Trophoblast cell (in vitro differentiated cells and primary cell): Measurements from ENCODE around the gene TNS3.
"Not testable (repeated sequence)": the region's sequence is repeated elsewhere in the genome, so short reads cannot be mapped to it uniquely, and the experiment has no call there.

Source experiments
- DNase-seq, 2 donors: peaks; one replicate each; pipeline ENCODE4 v3.0.0-alpha.2; 2016
- H2AFZ ChIP-seq: 2 replicates; pipeline ENCODE4 v1.6.1; 2013; ENCODE audit warnings: low read length, moderate library complexity, mild to moderate bottlenecking; ENCODE audit not compliant: insufficient read depth, poor library complexity
- H2AK5ac ChIP-seq: 2 replicates; pipeline ENCODE4 v1.6.1; 2013; ENCODE audit warnings: mild to moderate bottlenecking, low read length
- H2BK120ac ChIP-seq: 2 replicates; pipeline ENCODE4 v1.6.1; 2013; ENCODE audit warnings: low read length, mild to moderate bottlenecking, moderate library complexity; ENCODE audit not compliant: insufficient read depth, poor library complexity
- H2BK12ac ChIP-seq: 2 replicates; pipeline ENCODE4 v1.6.1; 2013; ENCODE audit warnings: mild to moderate bottlenecking, low read length, moderate library complexity
- H2BK5ac ChIP-seq: 2 replicates; pipeline ENCODE4 v1.6.1; 2013; ENCODE audit warnings: low read length, low read depth, moderate library complexity, mild to moderate bottlenecking; ENCODE audit not compliant: poor library complexity
- H3K14ac ChIP-seq: 2 replicates; pipeline ENCODE4 v1.6.1; 2013; ENCODE audit warnings: mild to moderate bottlenecking, low read length
- H3K18ac ChIP-seq: 2 replicates; pipeline ENCODE4 v1.6.1; 2013; ENCODE audit warnings: mild to moderate bottlenecking, low read length
- H3K23ac ChIP-seq: 2 replicates; pipeline ENCODE4 v1.6.1; 2013; ENCODE audit warnings: low read length
- H3K27ac ChIP-seq: 2 replicates; pipeline ENCODE4 v1.5.1; 2013; ENCODE audit warnings: low read depth, mild to moderate bottlenecking, inconsistent platforms, low read length, moderate library complexity
- H3K27me3 ChIP-seq: 2 replicates; pipeline ENCODE4 v1.6.1; 2013; ENCODE audit warnings: inconsistent platforms, mild to moderate bottlenecking, low read length, moderate library complexity; ENCODE audit not compliant: insufficient read depth
- H3K36me3 ChIP-seq, 2 experiments: 1 replicate in 1 of 2; 2 replicates in 1 of 2; pipeline ENCODE4 v1.6.1; 2013; ENCODE audit warnings: low read length in 2 of 2, mild to moderate bottlenecking in 2 of 2, moderate library complexity in 1 of 2; ENCODE audit not compliant: insufficient read depth in 2 of 2, control insufficient read depth in 1 of 2
- H3K4ac ChIP-seq: 2 replicates; pipeline ENCODE4 v1.6.1; 2013; ENCODE audit warnings: low read depth, mild to moderate bottlenecking, low read length, moderate library complexity
- H3K4me1 ChIP-seq, 2 experiments: 1 replicate in 1 of 2; 2 replicates in 1 of 2; pipeline ENCODE4 v1.6.1; 2013; ENCODE audit warnings: low read length in 2 of 2, mild to moderate bottlenecking in 2 of 2, moderate library complexity in 1 of 2; ENCODE audit not compliant: insufficient read depth in 2 of 2, control insufficient read depth in 1 of 2
- H3K4me2 ChIP-seq: 2 replicates; pipeline ENCODE4 v1.6.1; 2013; ENCODE audit warnings: inconsistent platforms, mild to moderate bottlenecking, low read length, moderate library complexity
- H3K4me3 ChIP-seq: 2 replicates; pipeline ENCODE4 v1.5.1; 2013; ENCODE audit warnings: mild to moderate bottlenecking, low read depth, low read length, inconsistent platforms
- H3K79me1 ChIP-seq: one replicate; pipeline ENCODE4 v1.6.1; 2013; ENCODE audit warnings: low read length
- H3K79me2 ChIP-seq: 2 replicates; pipeline ENCODE4 v1.6.1; 2013; ENCODE audit warnings: low read length, mild to moderate bottlenecking; ENCODE audit not compliant: control insufficient read depth, insufficient read depth, poor library complexity
- H3K9ac ChIP-seq: 2 replicates; pipeline ENCODE4 v1.6.1; 2013; ENCODE audit warnings: mild to moderate bottlenecking, low read length
- H3K9me3 ChIP-seq: 2 replicates; pipeline ENCODE4 v1.6.1; 2013; ENCODE audit warnings: low read depth, mild to moderate bottlenecking, control low read depth, inconsistent platforms, low read length; ENCODE audit not compliant: insufficient read depth
- H4K12ac ChIP-seq: 2 replicates; pipeline ENCODE4 v1.6.1; 2013; ENCODE audit warnings: low read depth, mild to moderate bottlenecking, low read length, moderate library complexity
- H4K8ac ChIP-seq: 2 replicates; pipeline ENCODE4 v1.6.1; 2013; ENCODE audit warnings: low read depth, mild to moderate bottlenecking, low read length, moderate library complexity
- H4K91ac ChIP-seq: one replicate; pipeline ENCODE4 v1.6.1; 2013; ENCODE audit warnings: low read depth, mild to moderate bottlenecking, low read length, moderate library complexity
- WGBS: extraction: QIAGEN DNeasy Blood & Tissue Kit; methylation state at CpG from one replicate; pipeline ENCODE4 v1.1.7; 2013; ENCODE audit warnings: missing lambda C conversion rate; ENCODE audit not compliant: insufficient read length, insufficient coverage; ENCODE audit errors: extremely low coverage; 5-methylcytosine and 5-hydroxymethylcytosine counted together

The TNS3 gene

GRCh38 chr7:47265621-47266020 is 316.3 kb downstream of the TNS3 start:
- no peaks in the 10 kb centered on the region for H3K9me3 ChIP-seq
- no peak overlapping the region for H3K9ac ChIP-seq
- peaks cover 0 to 2% of the 10 kb centered on the region in 2 experiments for H3K36me3 ChIP-seq
- no peak overlapping the region for H4K12ac ChIP-seq
- no peak overlapping the region for H3K14ac ChIP-seq
- no peak overlapping the region for H4K8ac ChIP-seq
- no peak overlapping the region for H2BK120ac ChIP-seq
- no peak overlapping the region for H2AK5ac ChIP-seq
- H3K23ac ChIP-seq = no peak overlapping the region
- no peaks in the 10 kb centered on the region for H3K79me2 ChIP-seq
- H2BK12ac ChIP-seq = no peak overlapping the region
- H3K27ac ChIP-seq = no peak overlapping the region
- H3K4me3 ChIP-seq = no peak overlapping the region
- no peak for DNase-seq
- no peak overlapping the region for H3K4me2 ChIP-seq
- no peak overlapping the region for H2BK5ac ChIP-seq
- H2AFZ ChIP-seq = no peak overlapping the region
- H3K4me1 ChIP-seq = peaks cover 8 to 12% of the 10 kb centered on the region in 2 experiments
- no CpG with 5 or more reads among the region's 4 CpGs for WGBS
- H3K27me3 ChIP-seq = no peaks in the 10 kb centered on the region
- H4K91ac ChIP-seq = no peak overlapping the region
- H3K18ac ChIP-seq = no peak overlapping the region
- no peak overlapping the region for H3K4ac ChIP-seq
- H3K79me1 ChIP-seq = no peaks in the 10 kb centered on the region

- Histone ChIP-seq H2BK120ac (no peak overlapping the region), H3K23ac (no peak overlapping the region), H2AK5ac (no peak overlapping the region), H3K27ac (no peak overlapping the region), H3K79me2 (no peaks in the 10 kb centered on the region), H4K8ac (no peak overlapping the region), H3K36me3 (peaks cover 0 to 2% of the 10 kb centered on the region in 2 experiments), H4K12ac (no peak overlapping the region), H2BK12ac (no peak overlapping the region), H3K4ac (no peak overlapping the region), H3K79me1 (no peaks in the 10 kb centered on the region), H3K27me3 (no peaks in the 10 kb centered on the region), H3K9me3 (no peaks in the 10 kb centered on the region), H3K4me3 (no peak overlapping the region), H2AFZ (no peak overlapping the region), H3K18ac (no peak overlapping the region), H2BK5ac (no peak overlapping the region), H3K9ac (no peak overlapping the region), H4K91ac (no peak overlapping the region), H3K14ac (no peak overlapping the region), H3K4me2 (no peak overlapping the region), H3K4me1 (peaks cover 8 to 12% of the 10 kb centered on the region in 2 experiments)
- no CpG with 5 or more reads among the region's 8 CpGs for WGBS
- DNase-seq = no peak
Measured at GRCh38 chr7:47264021-47264651, 317.8 kb downstream of the TNS3 start.

- peaks cover 8 to 10% of the 10 kb centered on the region in 2 experiments for H3K4me1 ChIP-seq
- no peak overlapping the region for H4K8ac ChIP-seq
- no peak overlapping the region for H2BK120ac ChIP-seq
- H2AFZ ChIP-seq = no peak overlapping the region
- H3K27ac ChIP-seq = no peak overlapping the region
- no peak overlapping the region for H3K9ac ChIP-seq
- H3K14ac ChIP-seq = no peak overlapping the region
- H3K4me3 ChIP-seq = no peak overlapping the region
- no peak overlapping the region for H3K4me2 ChIP-seq
- H2BK5ac ChIP-seq = no peak overlapping the region
- H4K12ac ChIP-seq = no peak overlapping the region
- H3K27me3 ChIP-seq = no peaks in the 10 kb centered on the region
- no peak overlapping the region for H3K18ac ChIP-seq
- H2BK12ac ChIP-seq = no peak overlapping the region
- WGBS = no CpG with 5 or more reads among the region's 3 CpGs
- DNase-seq = no peak
- no peaks in the 10 kb centered on the region for H3K79me1 ChIP-seq
- H3K36me3 ChIP-seq = peaks cover 0 to 2% of the 10 kb centered on the region in 2 experiments
- H3K4ac ChIP-seq = no peak overlapping the region
- H3K9me3 ChIP-seq = no peaks in the 10 kb centered on the region
- no peaks in the 10 kb centered on the region for H3K79me2 ChIP-seq
- no peak overlapping the region for H4K91ac ChIP-seq
- H3K23ac ChIP-seq = no peak overlapping the region
- H2AK5ac ChIP-seq = no peak overlapping the region
Measured at GRCh38 chr7:47262881-47263280, 319.0 kb downstream of the TNS3 start.

GRCh38 chr7:47262160-47262559 is 319.8 kb downstream of the TNS3 start:
- not testable (repeated sequence) for H3K9ac ChIP-seq, DNase-seq
- WGBS = no CpG with 5 or more reads among the region's 11 CpGs

More at GRCh38 chr7:47262160-47262559, 319.8 kb downstream of the TNS3 start:
- H3K27me3 ChIP-seq, H4K8ac ChIP-seq, H3K4me2 ChIP-seq, H3K23ac ChIP-seq, H4K91ac ChIP-seq, H3K9me3 ChIP-seq, H3K79me2 ChIP-seq, H3K14ac ChIP-seq, H2AK5ac ChIP-seq, H2BK5ac ChIP-seq, H3K4me3 ChIP-seq, H3K4me1 ChIP-seq, H4K12ac ChIP-seq, H3K79me1 ChIP-seq, H2AFZ ChIP-seq, H2BK120ac ChIP-seq, H2BK12ac ChIP-seq, H3K18ac ChIP-seq, H3K27ac ChIP-seq, H3K4ac ChIP-seq, H3K36me3 ChIP-seq: not testable (repeated sequence)
